ENCODE results near the gene DMRTB1.
A peak's percentile ranks its signal among the peaks of the same experiment; 100 is the strongest.

- TF ChIP-seq, protein P1, sequence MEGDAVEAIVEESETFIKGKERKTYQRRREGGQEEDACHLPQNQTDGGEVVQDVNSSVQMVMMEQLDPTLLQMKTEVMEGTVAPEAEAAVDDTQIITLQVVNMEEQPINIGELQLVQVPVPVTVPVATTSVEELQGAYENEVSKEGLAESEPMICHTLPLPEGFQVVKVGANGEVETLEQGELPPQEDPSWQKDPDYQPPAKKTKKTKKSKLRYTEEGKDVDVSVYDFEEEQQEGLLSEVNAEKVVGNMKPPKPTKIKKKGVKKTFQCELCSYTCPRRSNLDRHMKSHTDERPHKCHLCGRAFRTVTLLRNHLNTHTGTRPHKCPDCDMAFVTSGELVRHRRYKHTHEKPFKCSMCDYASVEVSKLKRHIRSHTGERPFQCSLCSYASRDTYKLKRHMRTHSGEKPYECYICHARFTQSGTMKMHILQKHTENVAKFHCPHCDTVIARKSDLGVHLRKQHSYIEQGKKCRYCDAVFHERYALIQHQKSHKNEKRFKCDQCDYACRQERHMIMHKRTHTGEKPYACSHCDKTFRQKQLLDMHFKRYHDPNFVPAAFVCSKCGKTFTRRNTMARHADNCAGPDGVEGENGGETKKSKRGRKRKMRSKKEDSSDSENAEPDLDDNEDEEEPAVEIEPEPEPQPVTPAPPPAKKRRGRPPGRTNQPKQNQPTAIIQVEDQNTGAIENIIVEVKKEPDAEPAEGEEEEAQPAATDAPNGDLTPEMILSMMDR (conservative IDR thresholded peaks at IDR 0.05; ENCODE audit: low read depth, low read length): peak; percentile 18; the same call in 1 of the 2 replicates
- TF ChIP-seq EZH2 (IDR thresholded peaks at IDR 0.05; ENCODE audit: low read length, unreplicated experiment): no peak
- no peak for TF ChIP-seq EZH2phosphoT487 (IDR thresholded peaks at IDR 0.05; ENCODE audit: borderline replicate concordance, low read length)
Observed at GRCh38 chr1:53430261-53430660, 28.9 kb upstream of the DMRTB1 start.

All from PC-3 (cell line).